ENCODE measurements around the gene DNM1L.

GRCh38 chr12:32662665-32663064 lies 16.4 kb upstream of the DNM1L start:
- no peak for TF ChIP-seq CUX1 (IDR thresholded peaks at IDR 0.05; ENCODE audit: insufficient replicate concordance, low read depth, low read length)
- TF ChIP-seq, protein P1, sequence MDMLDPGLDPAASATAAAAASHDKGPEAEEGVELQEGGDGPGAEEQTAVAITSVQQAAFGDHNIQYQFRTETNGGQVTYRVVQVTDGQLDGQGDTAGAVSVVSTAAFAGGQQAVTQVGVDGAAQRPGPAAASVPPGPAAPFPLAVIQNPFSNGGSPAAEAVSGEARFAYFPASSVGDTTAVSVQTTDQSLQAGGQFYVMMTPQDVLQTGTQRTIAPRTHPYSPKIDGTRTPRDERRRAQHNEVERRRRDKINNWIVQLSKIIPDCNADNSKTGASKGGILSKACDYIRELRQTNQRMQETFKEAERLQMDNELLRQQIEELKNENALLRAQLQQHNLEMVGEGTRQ (IDR thresholded peaks at IDR 0.05; ENCODE audit: borderline replicate concordance, low read depth, low read length): no peak
- TF ChIP-seq, protein P2, sequence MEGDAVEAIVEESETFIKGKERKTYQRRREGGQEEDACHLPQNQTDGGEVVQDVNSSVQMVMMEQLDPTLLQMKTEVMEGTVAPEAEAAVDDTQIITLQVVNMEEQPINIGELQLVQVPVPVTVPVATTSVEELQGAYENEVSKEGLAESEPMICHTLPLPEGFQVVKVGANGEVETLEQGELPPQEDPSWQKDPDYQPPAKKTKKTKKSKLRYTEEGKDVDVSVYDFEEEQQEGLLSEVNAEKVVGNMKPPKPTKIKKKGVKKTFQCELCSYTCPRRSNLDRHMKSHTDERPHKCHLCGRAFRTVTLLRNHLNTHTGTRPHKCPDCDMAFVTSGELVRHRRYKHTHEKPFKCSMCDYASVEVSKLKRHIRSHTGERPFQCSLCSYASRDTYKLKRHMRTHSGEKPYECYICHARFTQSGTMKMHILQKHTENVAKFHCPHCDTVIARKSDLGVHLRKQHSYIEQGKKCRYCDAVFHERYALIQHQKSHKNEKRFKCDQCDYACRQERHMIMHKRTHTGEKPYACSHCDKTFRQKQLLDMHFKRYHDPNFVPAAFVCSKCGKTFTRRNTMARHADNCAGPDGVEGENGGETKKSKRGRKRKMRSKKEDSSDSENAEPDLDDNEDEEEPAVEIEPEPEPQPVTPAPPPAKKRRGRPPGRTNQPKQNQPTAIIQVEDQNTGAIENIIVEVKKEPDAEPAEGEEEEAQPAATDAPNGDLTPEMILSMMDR (IDR thresholded peaks at IDR 0.05 in 2 of 3, conservative IDR thresholded peaks at IDR 0.05 in 1 of 3; ENCODE audit: control insufficient read depth in 2 of 3, extremely low read depth in 1 of 3, insufficient read depth in 1 of 3, low read depth in 3 of 3, low read length in 3 of 3): no peak
- TF ChIP-seq HDAC2 (IDR thresholded peaks at IDR 0.05): no peak
- TF ChIP-seq EP300 (IDR thresholded peaks at IDR 0.05; ENCODE audit: borderline replicate concordance in 1 of 2, control insufficient read depth in 1 of 2, low read depth in 2 of 2, low read length in 2 of 2): no peak
- no peak for TF ChIP-seq RCOR1 (conservative IDR thresholded peaks at IDR 0.05; ENCODE audit: low read depth, low read length)
- TF ChIP-seq EZH2 (IDR thresholded peaks at IDR 0.05; ENCODE audit: borderline replicate concordance, control insufficient read depth, low read depth, low read length): no peak
- TF ChIP-seq ELK1 (IDR thresholded peaks at IDR 0.05; ENCODE audit: low read depth, low read length): no peak

Data from GM12878 (cell line).